ENCODE data around the gene ANKRD44.

DNA sequence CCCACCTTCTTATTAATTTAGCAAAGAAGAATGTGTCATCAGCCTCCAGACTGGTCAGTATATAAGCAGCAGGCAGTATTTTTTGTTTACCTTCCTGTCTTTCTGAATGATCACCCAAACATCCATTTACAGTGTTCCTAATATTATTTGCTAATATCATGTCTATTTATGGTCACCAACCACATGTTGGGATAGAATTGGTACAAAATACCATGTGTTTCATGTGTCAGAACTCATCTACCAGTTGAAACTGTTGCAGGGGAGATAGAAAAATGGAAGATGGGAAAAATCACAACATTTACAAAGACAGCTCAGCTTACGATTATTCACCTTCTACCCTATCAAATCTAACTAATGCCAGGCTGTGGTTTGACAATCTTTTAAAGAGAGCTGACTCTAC is 66.2 kb downstream of the ANKRD44 start:
- TF ChIP-seq, protein P1, sequence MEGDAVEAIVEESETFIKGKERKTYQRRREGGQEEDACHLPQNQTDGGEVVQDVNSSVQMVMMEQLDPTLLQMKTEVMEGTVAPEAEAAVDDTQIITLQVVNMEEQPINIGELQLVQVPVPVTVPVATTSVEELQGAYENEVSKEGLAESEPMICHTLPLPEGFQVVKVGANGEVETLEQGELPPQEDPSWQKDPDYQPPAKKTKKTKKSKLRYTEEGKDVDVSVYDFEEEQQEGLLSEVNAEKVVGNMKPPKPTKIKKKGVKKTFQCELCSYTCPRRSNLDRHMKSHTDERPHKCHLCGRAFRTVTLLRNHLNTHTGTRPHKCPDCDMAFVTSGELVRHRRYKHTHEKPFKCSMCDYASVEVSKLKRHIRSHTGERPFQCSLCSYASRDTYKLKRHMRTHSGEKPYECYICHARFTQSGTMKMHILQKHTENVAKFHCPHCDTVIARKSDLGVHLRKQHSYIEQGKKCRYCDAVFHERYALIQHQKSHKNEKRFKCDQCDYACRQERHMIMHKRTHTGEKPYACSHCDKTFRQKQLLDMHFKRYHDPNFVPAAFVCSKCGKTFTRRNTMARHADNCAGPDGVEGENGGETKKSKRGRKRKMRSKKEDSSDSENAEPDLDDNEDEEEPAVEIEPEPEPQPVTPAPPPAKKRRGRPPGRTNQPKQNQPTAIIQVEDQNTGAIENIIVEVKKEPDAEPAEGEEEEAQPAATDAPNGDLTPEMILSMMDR (IDR thresholded peaks at IDR 0.05; ENCODE audit: control extremely low read depth in 1 of 3, insufficient read depth in 1 of 3, low read depth in 1 of 3, low read length in 3 of 3): no peak
- TF ChIP-seq CHD2 (IDR thresholded peaks at IDR 0.05; ENCODE audit: low read length) (no peak), SIRT6 (IDR thresholded peaks at IDR 0.05; ENCODE audit: low read length) (no peak), HDAC2 (IDR thresholded peaks at IDR 0.05; ENCODE audit: borderline replicate concordance in 1 of 2, low read depth in 2 of 2, low read length in 2 of 2) (no peak)
- TF ChIP-seq, protein P2, sequence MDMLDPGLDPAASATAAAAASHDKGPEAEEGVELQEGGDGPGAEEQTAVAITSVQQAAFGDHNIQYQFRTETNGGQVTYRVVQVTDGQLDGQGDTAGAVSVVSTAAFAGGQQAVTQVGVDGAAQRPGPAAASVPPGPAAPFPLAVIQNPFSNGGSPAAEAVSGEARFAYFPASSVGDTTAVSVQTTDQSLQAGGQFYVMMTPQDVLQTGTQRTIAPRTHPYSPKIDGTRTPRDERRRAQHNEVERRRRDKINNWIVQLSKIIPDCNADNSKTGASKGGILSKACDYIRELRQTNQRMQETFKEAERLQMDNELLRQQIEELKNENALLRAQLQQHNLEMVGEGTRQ (IDR thresholded peaks at IDR 0.05; ENCODE audit: low read length): no peak
- TF ChIP-seq, protein P3, sequence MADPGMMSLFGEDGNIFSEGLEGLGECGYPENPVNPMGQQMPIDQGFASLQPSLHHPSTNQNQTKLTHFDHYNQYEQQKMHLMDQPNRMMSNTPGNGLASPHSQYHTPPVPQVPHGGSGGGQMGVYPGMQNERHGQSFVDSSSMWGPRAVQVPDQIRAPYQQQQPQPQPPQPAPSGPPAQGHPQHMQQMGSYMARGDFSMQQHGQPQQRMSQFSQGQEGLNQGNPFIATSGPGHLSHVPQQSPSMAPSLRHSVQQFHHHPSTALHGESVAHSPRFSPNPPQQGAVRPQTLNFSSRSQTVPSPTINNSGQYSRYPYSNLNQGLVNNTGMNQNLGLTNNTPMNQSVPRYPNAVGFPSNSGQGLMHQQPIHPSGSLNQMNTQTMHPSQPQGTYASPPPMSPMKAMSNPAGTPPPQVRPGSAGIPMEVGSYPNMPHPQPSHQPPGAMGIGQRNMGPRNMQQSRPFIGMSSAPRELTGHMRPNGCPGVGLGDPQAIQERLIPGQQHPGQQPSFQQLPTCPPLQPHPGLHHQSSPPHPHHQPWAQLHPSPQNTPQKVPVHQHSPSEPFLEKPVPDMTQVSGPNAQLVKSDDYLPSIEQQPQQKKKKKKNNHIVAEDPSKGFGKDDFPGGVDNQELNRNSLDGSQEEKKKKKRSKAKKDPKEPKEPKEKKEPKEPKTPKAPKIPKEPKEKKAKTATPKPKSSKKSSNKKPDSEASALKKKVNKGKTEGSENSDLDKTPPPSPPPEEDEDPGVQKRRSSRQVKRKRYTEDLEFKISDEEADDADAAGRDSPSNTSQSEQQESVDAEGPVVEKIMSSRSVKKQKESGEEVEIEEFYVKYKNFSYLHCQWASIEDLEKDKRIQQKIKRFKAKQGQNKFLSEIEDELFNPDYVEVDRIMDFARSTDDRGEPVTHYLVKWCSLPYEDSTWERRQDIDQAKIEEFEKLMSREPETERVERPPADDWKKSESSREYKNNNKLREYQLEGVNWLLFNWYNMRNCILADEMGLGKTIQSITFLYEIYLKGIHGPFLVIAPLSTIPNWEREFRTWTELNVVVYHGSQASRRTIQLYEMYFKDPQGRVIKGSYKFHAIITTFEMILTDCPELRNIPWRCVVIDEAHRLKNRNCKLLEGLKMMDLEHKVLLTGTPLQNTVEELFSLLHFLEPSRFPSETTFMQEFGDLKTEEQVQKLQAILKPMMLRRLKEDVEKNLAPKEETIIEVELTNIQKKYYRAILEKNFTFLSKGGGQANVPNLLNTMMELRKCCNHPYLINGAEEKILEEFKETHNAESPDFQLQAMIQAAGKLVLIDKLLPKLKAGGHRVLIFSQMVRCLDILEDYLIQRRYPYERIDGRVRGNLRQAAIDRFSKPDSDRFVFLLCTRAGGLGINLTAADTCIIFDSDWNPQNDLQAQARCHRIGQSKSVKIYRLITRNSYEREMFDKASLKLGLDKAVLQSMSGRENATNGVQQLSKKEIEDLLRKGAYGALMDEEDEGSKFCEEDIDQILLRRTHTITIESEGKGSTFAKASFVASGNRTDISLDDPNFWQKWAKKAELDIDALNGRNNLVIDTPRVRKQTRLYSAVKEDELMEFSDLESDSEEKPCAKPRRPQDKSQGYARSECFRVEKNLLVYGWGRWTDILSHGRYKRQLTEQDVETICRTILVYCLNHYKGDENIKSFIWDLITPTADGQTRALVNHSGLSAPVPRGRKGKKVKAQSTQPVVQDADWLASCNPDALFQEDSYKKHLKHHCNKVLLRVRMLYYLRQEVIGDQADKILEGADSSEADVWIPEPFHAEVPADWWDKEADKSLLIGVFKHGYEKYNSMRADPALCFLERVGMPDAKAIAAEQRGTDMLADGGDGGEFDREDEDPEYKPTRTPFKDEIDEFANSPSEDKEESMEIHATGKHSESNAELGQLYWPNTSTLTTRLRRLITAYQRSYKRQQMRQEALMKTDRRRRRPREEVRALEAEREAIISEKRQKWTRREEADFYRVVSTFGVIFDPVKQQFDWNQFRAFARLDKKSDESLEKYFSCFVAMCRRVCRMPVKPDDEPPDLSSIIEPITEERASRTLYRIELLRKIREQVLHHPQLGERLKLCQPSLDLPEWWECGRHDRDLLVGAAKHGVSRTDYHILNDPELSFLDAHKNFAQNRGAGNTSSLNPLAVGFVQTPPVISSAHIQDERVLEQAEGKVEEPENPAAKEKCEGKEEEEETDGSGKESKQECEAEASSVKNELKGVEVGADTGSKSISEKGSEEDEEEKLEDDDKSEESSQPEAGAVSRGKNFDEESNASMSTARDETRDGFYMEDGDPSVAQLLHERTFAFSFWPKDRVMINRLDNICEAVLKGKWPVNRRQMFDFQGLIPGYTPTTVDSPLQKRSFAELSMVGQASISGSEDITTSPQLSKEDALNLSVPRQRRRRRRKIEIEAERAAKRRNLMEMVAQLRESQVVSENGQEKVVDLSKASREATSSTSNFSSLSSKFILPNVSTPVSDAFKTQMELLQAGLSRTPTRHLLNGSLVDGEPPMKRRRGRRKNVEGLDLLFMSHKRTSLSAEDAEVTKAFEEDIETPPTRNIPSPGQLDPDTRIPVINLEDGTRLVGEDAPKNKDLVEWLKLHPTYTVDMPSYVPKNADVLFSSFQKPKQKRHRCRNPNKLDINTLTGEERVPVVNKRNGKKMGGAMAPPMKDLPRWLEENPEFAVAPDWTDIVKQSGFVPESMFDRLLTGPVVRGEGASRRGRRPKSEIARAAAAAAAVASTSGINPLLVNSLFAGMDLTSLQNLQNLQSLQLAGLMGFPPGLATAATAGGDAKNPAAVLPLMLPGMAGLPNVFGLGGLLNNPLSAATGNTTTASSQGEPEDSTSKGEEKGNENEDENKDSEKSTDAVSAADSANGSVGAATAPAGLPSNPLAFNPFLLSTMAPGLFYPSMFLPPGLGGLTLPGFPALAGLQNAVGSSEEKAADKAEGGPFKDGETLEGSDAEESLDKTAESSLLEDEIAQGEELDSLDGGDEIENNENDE (IDR thresholded peaks at IDR 0.05; ENCODE audit: insufficient replicate concordance, low read length): no peak

Measured in H1 (cell line).